GM20000 (cell line): ENCODE data around the gene MLLT10.

Source experiments
- DNase-seq: peaks from one replicate; pipeline ENCODE4 v3.0.0; 2012; ENCODE audit warnings: low spot score
- CTCF ChIP-seq: IDR thresholded peaks from 2 replicates; pipeline ENCODE4 v1.5.1; 2012; ENCODE audit warnings: mild to moderate bottlenecking, control low read depth; ENCODE audit errors: extremely low read depth, missing control alignments

MLLT10 gene

GRCh38 chr10:21648040-21648439 lies 114.0 kb downstream of the MLLT10 start:
- DNase-seq, result no peak
- TF ChIP-seq CTCF, result no peak

- TF ChIP-seq CTCF, result no peak
- DNase-seq, result no peak
Measured at GRCh38 chr10:21649454-21649872, 115.4 kb downstream of the MLLT10 start.

- no peak for DNase-seq
- no peak for TF ChIP-seq CTCF
Measured at GRCh38 chr10:21650353-21650752, 116.3 kb downstream of the MLLT10 start.

GRCh38 chr10:21655236-21655635 lies 121.2 kb downstream of the MLLT10 start:
- no peak for TF ChIP-seq CTCF
- DNase-seq, result no peak

GRCh38 chr10:21655687-21656086 lies 121.7 kb downstream of the MLLT10 start:
- no peak for TF ChIP-seq CTCF

GRCh38 chr10:21661087-21661486 lies 127.1 kb downstream of the MLLT10 start:
- DNase-seq, result no peak
- no peak for TF ChIP-seq CTCF

More at GRCh38 chr10:21655687-21656086, 121.7 kb downstream of the MLLT10 start:
- DNase-seq, result no peak

GRCh38 chr10:21661935-21662334 lies 127.9 kb downstream of the MLLT10 start:
- TF ChIP-seq CTCF, result no peak
- DNase-seq, result no peak

GRCh38 chr10:21662635-21663034 lies 128.6 kb downstream of the MLLT10 start:
- no peak for TF ChIP-seq CTCF

More at GRCh38 chr10:21662635-21663034, 128.6 kb downstream of the MLLT10 start:
- DNase-seq, result no peak
